Trophoblast cell (in vitro differentiated cells and primary cell): Measurements from ENCODE around the gene AMELX. TPM values are rescaled to one million over a fixed set of nuclear protein-coding genes. Genes with fewer than 3 reads are reported as not detected.

Experiments
- DNase-seq, 2 donors: peaks; one replicate each; pipeline ENCODE4 v3.0.0-alpha.2; 2016
- H2AFZ ChIP-seq: 2 replicates; pipeline ENCODE4 v1.6.1; 2013; ENCODE audit warnings: low read length, moderate library complexity, mild to moderate bottlenecking; ENCODE audit not compliant: insufficient read depth, poor library complexity
- H2AK5ac ChIP-seq: 2 replicates; pipeline ENCODE4 v1.6.1; 2013; ENCODE audit warnings: mild to moderate bottlenecking, low read length
- H2BK120ac ChIP-seq: 2 replicates; pipeline ENCODE4 v1.6.1; 2013; ENCODE audit warnings: low read length, mild to moderate bottlenecking, moderate library complexity; ENCODE audit not compliant: insufficient read depth, poor library complexity
- H2BK12ac ChIP-seq: 2 replicates; pipeline ENCODE4 v1.6.1; 2013; ENCODE audit warnings: mild to moderate bottlenecking, low read length, moderate library complexity
- H2BK5ac ChIP-seq: 2 replicates; pipeline ENCODE4 v1.6.1; 2013; ENCODE audit warnings: low read length, low read depth, moderate library complexity, mild to moderate bottlenecking; ENCODE audit not compliant: poor library complexity
- H3K14ac ChIP-seq: 2 replicates; pipeline ENCODE4 v1.6.1; 2013; ENCODE audit warnings: mild to moderate bottlenecking, low read length
- H3K18ac ChIP-seq: 2 replicates; pipeline ENCODE4 v1.6.1; 2013; ENCODE audit warnings: mild to moderate bottlenecking, low read length
- H3K23ac ChIP-seq: 2 replicates; pipeline ENCODE4 v1.6.1; 2013; ENCODE audit warnings: low read length
- H3K27ac ChIP-seq: 2 replicates; pipeline ENCODE4 v1.5.1; 2013; ENCODE audit warnings: low read depth, mild to moderate bottlenecking, inconsistent platforms, low read length, moderate library complexity
- H3K27me3 ChIP-seq: 2 replicates; pipeline ENCODE4 v1.6.1; 2013; ENCODE audit warnings: inconsistent platforms, mild to moderate bottlenecking, low read length, moderate library complexity; ENCODE audit not compliant: insufficient read depth
- H3K36me3 ChIP-seq, 2 experiments: 1 replicate in 1 of 2; 2 replicates in 1 of 2; pipeline ENCODE4 v1.6.1; 2013; ENCODE audit warnings: low read length in 2 of 2, mild to moderate bottlenecking in 2 of 2, moderate library complexity in 1 of 2; ENCODE audit not compliant: insufficient read depth in 2 of 2, control insufficient read depth in 1 of 2
- H3K4ac ChIP-seq: 2 replicates; pipeline ENCODE4 v1.6.1; 2013; ENCODE audit warnings: low read depth, mild to moderate bottlenecking, low read length, moderate library complexity
- H3K4me1 ChIP-seq, 2 experiments: 1 replicate in 1 of 2; 2 replicates in 1 of 2; pipeline ENCODE4 v1.6.1; 2013; ENCODE audit warnings: low read length in 2 of 2, mild to moderate bottlenecking in 2 of 2, moderate library complexity in 1 of 2; ENCODE audit not compliant: insufficient read depth in 2 of 2, control insufficient read depth in 1 of 2
- H3K4me2 ChIP-seq: 2 replicates; pipeline ENCODE4 v1.6.1; 2013; ENCODE audit warnings: inconsistent platforms, mild to moderate bottlenecking, low read length, moderate library complexity
- H3K4me3 ChIP-seq: 2 replicates; pipeline ENCODE4 v1.5.1; 2013; ENCODE audit warnings: mild to moderate bottlenecking, low read depth, low read length, inconsistent platforms
- H3K79me1 ChIP-seq: one replicate; pipeline ENCODE4 v1.6.1; 2013; ENCODE audit warnings: low read length
- H3K79me2 ChIP-seq: 2 replicates; pipeline ENCODE4 v1.6.1; 2013; ENCODE audit warnings: low read length, mild to moderate bottlenecking; ENCODE audit not compliant: control insufficient read depth, insufficient read depth, poor library complexity
- H3K9ac ChIP-seq: 2 replicates; pipeline ENCODE4 v1.6.1; 2013; ENCODE audit warnings: mild to moderate bottlenecking, low read length
- H3K9me3 ChIP-seq: 2 replicates; pipeline ENCODE4 v1.6.1; 2013; ENCODE audit warnings: low read depth, mild to moderate bottlenecking, control low read depth, inconsistent platforms, low read length; ENCODE audit not compliant: insufficient read depth
- H4K12ac ChIP-seq: 2 replicates; pipeline ENCODE4 v1.6.1; 2013; ENCODE audit warnings: low read depth, mild to moderate bottlenecking, low read length, moderate library complexity
- H4K8ac ChIP-seq: 2 replicates; pipeline ENCODE4 v1.6.1; 2013; ENCODE audit warnings: low read depth, mild to moderate bottlenecking, low read length, moderate library complexity
- H4K91ac ChIP-seq: one replicate; pipeline ENCODE4 v1.6.1; 2013; ENCODE audit warnings: low read depth, mild to moderate bottlenecking, low read length, moderate library complexity
- WGBS: extraction: QIAGEN DNeasy Blood & Tissue Kit; methylation state at CpG from one replicate; pipeline ENCODE4 v1.1.7; 2013; ENCODE audit warnings: missing lambda C conversion rate; ENCODE audit not compliant: insufficient read length, insufficient coverage; ENCODE audit errors: extremely low coverage; 5-methylcytosine and 5-hydroxymethylcytosine counted together
- polyA plus RNA-seq: library from polyadenylated mRNA; stranded (reverse); fragments of 200-250 nt; gene quantifications from 2 replicates; pipeline ENCODE4 v1.2.3, GENCODE V29; 2013

AMELX gene
- polyA plus RNA-seq, result not detected in 2 replicates

GRCh38 chrX:11293113-11293512, at the start of gene AMELX:
AMELX (plus strand) TSS chrX:11293413; CDS start chrX:11294789, 1,376 bp downstream.
- H2BK5ac ChIP-seq, result no peak within 1 kb of the TSS
- no peak within 1 kb of the TSS for H3K4me2 ChIP-seq
- no peaks in the 10 kb centered on the region for H3K27me3 ChIP-seq
- no peak within 1 kb of the TSS for H3K18ac ChIP-seq
- H2AK5ac ChIP-seq, result no peak within 1 kb of the TSS
- H4K12ac ChIP-seq, result no peak within 1 kb of the TSS
- no peak within 1 kb of the TSS for H3K23ac ChIP-seq
- no peak within 1 kb of the TSS for H2AFZ ChIP-seq
- H4K8ac ChIP-seq, result no peak within 1 kb of the TSS
- no CpG with 5 or more reads among the region's 2 CpGs for WGBS
- H2BK12ac ChIP-seq, result no peak within 1 kb of the TSS
- H3K36me3 ChIP-seq, result no peaks in the 10 kb centered on the region
- H3K14ac ChIP-seq, result no peak within 1 kb of the TSS
- no peak within 1 kb of the TSS for H2BK120ac ChIP-seq
- H3K27ac ChIP-seq, result no peak within 1 kb of the TSS
- no peak within 1 kb of the TSS for H3K4ac ChIP-seq
- H3K9me3 ChIP-seq, result no peaks in the 10 kb centered on the region
- H3K79me2 ChIP-seq, result no peaks in the 10 kb centered on the region
- no peaks in the 10 kb centered on the region for H3K79me1 ChIP-seq
- H3K4me1 ChIP-seq, result no peaks in the 10 kb centered on the region
- no peak within 1 kb of the TSS for H4K91ac ChIP-seq
- no peak within 1 kb of the TSS for H3K4me3 ChIP-seq
- no peak for DNase-seq
- H3K9ac ChIP-seq, result no peak within 1 kb of the TSS

GRCh38 chrX:11244636-11245035, 48.6 kb upstream of the AMELX start:
- no peaks in the 10 kb centered on the region for H3K9me3 ChIP-seq
- no CpG with 5 or more reads among the region's 2 CpGs for WGBS
- H4K12ac ChIP-seq, result no peak overlapping the region

GRCh38 chrX:11254417-11255109, 38.6 kb upstream of the AMELX start:
- H4K12ac ChIP-seq, result no peak overlapping the region
- H3K36me3 ChIP-seq, result no peaks in the 10 kb centered on the region
- H3K27me3 ChIP-seq, result no peaks in the 10 kb centered on the region
- H3K79me1 ChIP-seq, result no peaks in the 10 kb centered on the region
- no peak overlapping the region for H3K4me2 ChIP-seq
- H3K14ac ChIP-seq, result no peak overlapping the region
- no peak for DNase-seq
- no peaks in the 10 kb centered on the region for H3K4me1 ChIP-seq
- no peak overlapping the region for H2BK120ac ChIP-seq
- H2AFZ ChIP-seq, result no peak overlapping the region
- no peak overlapping the region for H2BK5ac ChIP-seq
- H3K9ac ChIP-seq, result no peak overlapping the region
- no peak overlapping the region for H3K27ac ChIP-seq
- no peaks in the 10 kb centered on the region for H3K79me2 ChIP-seq
- no peak overlapping the region for H3K23ac ChIP-seq
- no CpG with 5 or more reads among the region's 5 CpGs for WGBS
- H3K18ac ChIP-seq, result no peak overlapping the region
- H2AK5ac ChIP-seq, result no peak overlapping the region
- no peaks in the 10 kb centered on the region for H3K9me3 ChIP-seq
- H4K91ac ChIP-seq, result no peak overlapping the region
- no peak overlapping the region for H4K8ac ChIP-seq
- H3K4me3 ChIP-seq, result no peak overlapping the region
- H2BK12ac ChIP-seq, result no peak overlapping the region
- no peak overlapping the region for H3K4ac ChIP-seq

More at GRCh38 chrX:11244636-11245035, 48.6 kb upstream of the AMELX start:
- no peak overlapping the region for H3K14ac ChIP-seq
- H4K91ac ChIP-seq, result no peak overlapping the region
- peaks cover 3% of the 10 kb centered on the region for H3K79me1 ChIP-seq
- H2AFZ ChIP-seq, result no peak overlapping the region
- H3K4me2 ChIP-seq, result no peak overlapping the region
- H3K23ac ChIP-seq, result no peak overlapping the region
- no peak overlapping the region for H3K9ac ChIP-seq
- peak in 1 of 2 donors; percentile 2 for DNase-seq
- H2AK5ac ChIP-seq, result no peak overlapping the region
- no peak overlapping the region for H3K4me3 ChIP-seq
- no peak overlapping the region for H2BK120ac ChIP-seq
- H3K18ac ChIP-seq, result no peak overlapping the region
- H2BK5ac ChIP-seq, result no peak overlapping the region
- no peak overlapping the region for H2BK12ac ChIP-seq
- no peak overlapping the region for H3K27ac ChIP-seq
- no peak overlapping the region for H3K4ac ChIP-seq
- H3K79me2 ChIP-seq, result no peaks in the 10 kb centered on the region
- H3K4me1 ChIP-seq, result no peaks in the 10 kb centered on the region
- no peaks in the 10 kb centered on the region for H3K36me3 ChIP-seq
- H4K8ac ChIP-seq, result no peak overlapping the region
- no peaks in the 10 kb centered on the region for H3K27me3 ChIP-seq

DNA sequence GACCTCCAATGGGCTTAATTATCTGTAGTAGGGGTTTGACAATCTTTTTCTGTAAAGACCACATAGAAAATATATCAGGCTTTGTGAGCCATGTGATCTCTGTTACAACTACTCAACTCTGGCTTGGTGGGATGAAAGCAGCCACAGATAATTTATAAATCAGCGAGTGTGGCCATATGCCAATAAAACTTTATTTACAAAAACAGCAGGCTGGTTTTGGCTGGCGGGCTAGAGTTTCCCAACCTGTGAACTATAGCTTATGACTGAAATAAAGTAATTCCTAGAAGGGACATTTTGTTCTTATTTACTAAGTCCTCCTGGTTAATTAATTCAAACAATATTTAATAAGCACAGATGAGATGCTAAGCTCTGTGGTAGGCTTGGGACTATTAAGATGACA, 35.9 kb upstream of the AMELX start:
- Histone ChIP-seq H3K79me1 (no peaks in the 10 kb centered on the region), H3K4me3 (no peak overlapping the region), H3K4me1 (no peaks in the 10 kb centered on the region), H2AFZ (no peak overlapping the region), H4K91ac (no peak overlapping the region), H3K14ac (no peak overlapping the region), H3K27me3 (no peaks in the 10 kb centered on the region), H2BK120ac (no peak overlapping the region), H3K18ac (no peak overlapping the region), H3K79me2 (no peaks in the 10 kb centered on the region), H3K4ac (no peak overlapping the region), H2BK12ac (no peak overlapping the region), H3K27ac (no peak overlapping the region), H4K8ac (no peak overlapping the region), H3K4me2 (no peak overlapping the region), H3K9ac (no peak overlapping the region), H3K36me3 (no peaks in the 10 kb centered on the region), H3K23ac (no peak overlapping the region), H3K9me3 (no peaks in the 10 kb centered on the region), H2AK5ac (no peak overlapping the region), H2BK5ac (no peak overlapping the region), H4K12ac (no peak overlapping the region)
- no peak for DNase-seq
- no CpG with 5 or more reads among the region's 2 CpGs for WGBS
